Measurements from ENCODE around the gene DNM1L. TPM values are rescaled to one million over a fixed set of nuclear protein-coding genes. Genes with fewer than 3 reads are reported as not detected.
A peak's percentile ranks its signal among the peaks of the same experiment; 100 is the strongest.

Gene DNM1L
- total and polyA plus RNA-seq, 2 donors (not counting 3 experiments of a cell fraction or from before 2014, with no cell fraction given), result 24.6 to 103 TPM

DNA sequence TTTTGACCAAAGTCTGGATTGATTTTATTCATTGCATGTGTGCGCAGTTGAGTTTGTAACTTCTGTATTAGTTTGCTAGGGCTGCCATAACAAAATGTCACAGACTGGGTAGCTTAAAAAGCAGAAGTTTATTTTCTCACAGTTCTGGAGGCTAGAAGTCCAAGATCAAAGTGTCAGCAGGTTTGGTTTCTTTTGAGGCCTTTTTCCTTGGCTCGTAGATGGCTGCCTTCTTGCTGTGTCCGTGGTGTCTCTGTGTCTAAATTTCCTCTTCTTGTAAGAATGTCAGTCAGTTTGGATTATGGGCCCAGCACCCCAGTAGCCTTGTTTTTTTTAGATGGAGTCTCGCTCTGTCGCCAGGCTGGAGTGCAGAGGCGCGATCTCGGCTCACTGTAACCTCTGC lies 11.8 kb downstream of the DNM1L start:
- TF ChIP-seq, protein P1, sequence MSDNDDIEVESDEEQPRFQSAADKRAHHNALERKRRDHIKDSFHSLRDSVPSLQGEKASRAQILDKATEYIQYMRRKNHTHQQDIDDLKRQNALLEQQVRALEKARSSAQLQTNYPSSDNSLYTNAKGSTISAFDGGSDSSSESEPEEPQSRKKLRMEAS (IDR thresholded peaks at IDR 0.05; ENCODE audit: insufficient read depth, insufficient read length), result no peak
- TF ChIP-seq MYC (IDR thresholded peaks at IDR 0.05; ENCODE audit: low read depth, low read length) (no peak), EZH2 (IDR thresholded peaks at IDR 0.05; ENCODE audit: borderline replicate concordance, low read depth, low read length, severe bottlenecking) (no peak), POLR2A (IDR thresholded peaks at IDR 0.05; ENCODE audit: low read depth, low read length) (no peak), FOS (IDR thresholded peaks at IDR 0.05; ENCODE audit: borderline replicate concordance, insufficient read depth, low read length) (no peak), POLR2AphosphoS5 (IDR thresholded peaks at IDR 0.05; ENCODE audit: insufficient read depth, low read depth, low read length) (no peak), JUN (IDR thresholded peaks at IDR 0.05; ENCODE audit: borderline replicate concordance, insufficient read depth, insufficient read length, low read depth) (no peak), GATA2 (IDR thresholded peaks at IDR 0.05; ENCODE audit: insufficient read depth, insufficient read length, low read depth, low read length) (no peak)
- TF ChIP-seq, protein P2, sequence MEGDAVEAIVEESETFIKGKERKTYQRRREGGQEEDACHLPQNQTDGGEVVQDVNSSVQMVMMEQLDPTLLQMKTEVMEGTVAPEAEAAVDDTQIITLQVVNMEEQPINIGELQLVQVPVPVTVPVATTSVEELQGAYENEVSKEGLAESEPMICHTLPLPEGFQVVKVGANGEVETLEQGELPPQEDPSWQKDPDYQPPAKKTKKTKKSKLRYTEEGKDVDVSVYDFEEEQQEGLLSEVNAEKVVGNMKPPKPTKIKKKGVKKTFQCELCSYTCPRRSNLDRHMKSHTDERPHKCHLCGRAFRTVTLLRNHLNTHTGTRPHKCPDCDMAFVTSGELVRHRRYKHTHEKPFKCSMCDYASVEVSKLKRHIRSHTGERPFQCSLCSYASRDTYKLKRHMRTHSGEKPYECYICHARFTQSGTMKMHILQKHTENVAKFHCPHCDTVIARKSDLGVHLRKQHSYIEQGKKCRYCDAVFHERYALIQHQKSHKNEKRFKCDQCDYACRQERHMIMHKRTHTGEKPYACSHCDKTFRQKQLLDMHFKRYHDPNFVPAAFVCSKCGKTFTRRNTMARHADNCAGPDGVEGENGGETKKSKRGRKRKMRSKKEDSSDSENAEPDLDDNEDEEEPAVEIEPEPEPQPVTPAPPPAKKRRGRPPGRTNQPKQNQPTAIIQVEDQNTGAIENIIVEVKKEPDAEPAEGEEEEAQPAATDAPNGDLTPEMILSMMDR (IDR thresholded peaks at IDR 0.05; ENCODE audit: extremely low read depth in 1 of 2, insufficient read depth in 1 of 2, low read depth in 1 of 2, low read length in 2 of 2), result no peak
- Histone ChIP-seq H2AFZ (ENCODE audit: low read depth, low read length) (no peak overlapping the region), H3K36me3 (ENCODE audit: control insufficient read depth in 2 of 2, extremely low read depth in 1 of 2, insufficient read depth in 2 of 2, low read length in 2 of 2) (peaks cover 0 to 2% of the 10 kb centered on the region in 2 experiments), H4K20me1 (replicated peaks; ENCODE audit: control insufficient read depth, extremely low read depth, insufficient read depth, low read length) (peaks cover 9% of the 10 kb centered on the region), H3K27ac (ENCODE audit: insufficient read depth, low read depth, low read length) (no peak overlapping the region), H3K4me1 (ENCODE audit: control insufficient read depth, extremely low read depth, insufficient read depth, low read length) (no peaks in the 10 kb centered on the region), H3K27me3 (ENCODE audit: control insufficient read depth in 2 of 2, insufficient read depth in 2 of 2, low read length in 2 of 2) (no peaks in the 10 kb centered on the region), H3K9me1 (replicated peaks; ENCODE audit: control insufficient read depth, extremely low read depth, insufficient read depth, low read length) (no peaks in the 10 kb centered on the region), H3K9ac (replicated peaks; ENCODE audit: extremely low read depth, insufficient read depth, low read length) (no peak overlapping the region), H3K4me2 (ENCODE audit: insufficient read depth, low read length) (no peak overlapping the region), H3K4me3 (replicated peaks in 1 of 3; ENCODE audit: insufficient read depth in 1 of 3, low read depth in 1 of 3, low read length in 3 of 3) (no peak overlapping the region), H3K79me2 (ENCODE audit: control insufficient read depth, insufficient read depth, low read length) (peaks cover 94% of the 10 kb centered on the region), H3K9me3 (replicated peaks; ENCODE audit: control insufficient read depth, insufficient read depth, low read length) (no peaks in the 10 kb centered on the region)
- FAIRE-seq (peak; percentile 49), DNase-seq (ENCODE audit: low read depth, low spot score) (no peak)
- intact Hi-C loops (cut with micrococcal nuclease) (no loop called here), dilution Hi-C loops (cut with MboI; ENCODE audit: extremely low pct_ligation_motif_present, low sequenced_read_pairs) (no loop called here)
- POLR2A ChIA-PET, result no interaction called here
- CTCF ChIA-PET, result interaction anchor here (2.2 kb wide), 1 partner anchor 9 kb away, joined by 8 read pairs; no protein-coding TSS in a partner anchor
- BruUV-seq (replicated peaks), result no TSS peak

All from endothelial cell of umbilical vein (primary cell).